Activated naive CD8-positive, alpha-beta T cell treated with anti-CD3 and anti-CD28 coated beads, Interleukin-2, amount 50 U/mL, for 16 hours (primary cell): ENCODE data around the gene TMEM167B.

ENCODE experiments used
- DNase-seq: peaks from one replicate; pipeline ENCODE4 v3.0.0-alpha.2; 2020; ENCODE audit warnings: low read depth, low spot score

The TMEM167B gene

DNA sequence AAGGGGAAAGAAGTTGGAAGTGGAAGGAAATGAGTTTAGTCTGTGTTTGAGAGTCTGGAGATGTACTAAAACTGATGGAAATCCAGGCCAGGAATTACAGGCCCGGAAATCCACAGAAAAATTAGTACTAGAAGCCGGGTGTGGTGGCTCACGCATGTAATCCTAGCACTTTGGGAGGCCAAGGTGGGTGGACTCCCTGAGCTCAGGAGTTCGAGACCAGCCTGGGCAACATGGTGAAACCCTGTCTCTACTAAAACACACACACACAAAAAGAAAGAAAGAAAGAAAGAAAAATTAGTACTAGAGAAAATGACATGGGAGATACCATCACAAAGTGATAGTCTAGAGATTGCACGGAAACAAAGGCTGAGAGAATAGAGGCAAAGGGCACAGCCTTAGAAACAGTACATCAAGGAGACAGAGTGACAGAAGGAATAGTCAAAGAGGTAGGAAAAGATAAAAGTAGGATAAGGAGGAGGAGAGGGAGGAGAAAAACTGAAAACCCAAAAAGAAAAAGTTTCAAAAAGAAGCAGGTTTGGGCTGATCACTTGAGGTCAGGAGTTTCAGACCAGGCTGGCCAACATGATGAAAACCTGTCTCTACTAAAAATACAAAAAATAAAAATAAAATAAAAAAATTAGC is 10.0 kb upstream of the TMEM167B start:
- no peak for DNase-seq

DNA sequence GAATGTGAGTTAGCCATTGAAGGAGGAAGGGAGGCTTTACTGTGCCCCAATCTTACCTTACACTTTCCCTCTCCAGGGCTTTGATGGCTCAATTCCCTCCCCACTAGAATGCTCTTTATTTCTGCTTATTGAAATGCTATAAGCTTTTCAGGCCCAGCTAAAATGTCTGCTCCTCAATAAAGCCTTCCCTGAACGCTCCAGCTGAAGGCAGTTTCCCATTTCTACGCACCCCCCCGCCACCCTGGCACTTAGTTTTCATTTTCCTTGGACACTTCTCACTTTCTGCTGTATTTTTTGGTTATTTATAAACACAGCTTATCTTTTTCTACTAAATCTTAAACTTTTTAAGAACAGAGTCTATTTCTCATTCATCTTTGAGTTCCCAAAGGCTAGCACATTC is 7.1 kb upstream of the TMEM167B start:
- no peak for DNase-seq

DNA sequence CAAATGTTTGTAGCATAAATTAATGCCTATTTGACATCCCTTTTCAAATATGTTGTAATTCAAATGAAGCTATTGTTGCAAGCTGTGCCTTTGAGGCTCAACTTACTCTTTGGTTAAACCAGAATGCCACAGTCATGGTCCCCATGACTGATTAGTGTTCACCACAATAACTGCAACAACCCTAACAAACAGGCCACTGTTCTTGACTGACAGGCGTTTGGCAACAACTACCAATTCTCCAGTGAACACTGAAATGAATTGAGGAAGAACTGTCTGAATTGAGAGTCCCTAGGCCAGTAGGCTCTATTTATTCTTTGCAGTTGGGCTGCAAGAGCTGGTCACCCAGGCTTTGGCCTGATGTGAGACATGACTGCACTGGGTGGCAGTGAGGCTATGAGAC is 6.6 kb upstream of the TMEM167B start:
- DNase-seq, result no peak

DNA sequence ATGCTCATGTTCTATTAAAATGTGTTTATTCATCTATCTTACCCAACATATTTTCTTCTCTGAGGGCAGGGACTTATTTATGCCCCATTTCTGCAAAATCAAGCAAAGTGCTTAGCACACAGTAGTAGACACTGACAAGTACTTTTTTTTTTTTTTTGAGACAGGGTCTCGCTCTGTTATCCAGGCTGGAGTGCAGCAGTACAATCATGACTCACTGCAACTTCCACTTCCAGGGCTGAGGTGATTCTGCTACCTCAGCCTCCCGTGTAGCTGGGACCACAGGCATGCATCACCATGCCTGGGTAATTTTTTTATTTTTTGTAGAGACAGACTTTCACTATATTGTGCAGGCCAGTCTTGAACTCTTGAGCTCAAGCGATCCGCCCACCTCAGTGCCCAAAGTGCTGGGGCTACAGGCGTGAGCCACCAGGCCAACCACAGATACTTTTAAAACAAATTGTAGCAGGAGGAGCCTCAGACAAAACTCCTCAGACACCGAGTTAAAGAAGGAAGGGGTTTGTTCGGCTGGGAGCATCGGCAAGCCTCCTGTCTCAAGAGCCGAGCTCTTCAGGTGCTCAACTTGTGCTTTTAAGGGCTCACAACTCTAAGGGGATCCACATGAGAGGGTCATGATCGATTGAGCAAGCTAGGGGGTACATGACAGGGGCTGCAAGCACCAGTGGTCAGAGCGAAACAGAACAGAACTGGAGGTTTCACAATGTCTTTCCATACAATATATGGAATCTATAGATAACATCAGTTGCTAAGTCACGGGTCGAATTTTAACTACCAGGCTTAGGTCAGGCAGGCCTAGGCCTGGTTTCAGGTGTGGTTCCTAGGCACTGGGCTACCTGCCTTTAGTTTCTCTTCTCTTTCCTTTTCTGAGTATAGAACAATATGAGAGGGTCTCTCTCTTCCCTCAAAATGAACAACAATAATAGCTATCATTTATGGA is 5.7 kb upstream of the TMEM167B start:
- no peak for DNase-seq

DNA sequence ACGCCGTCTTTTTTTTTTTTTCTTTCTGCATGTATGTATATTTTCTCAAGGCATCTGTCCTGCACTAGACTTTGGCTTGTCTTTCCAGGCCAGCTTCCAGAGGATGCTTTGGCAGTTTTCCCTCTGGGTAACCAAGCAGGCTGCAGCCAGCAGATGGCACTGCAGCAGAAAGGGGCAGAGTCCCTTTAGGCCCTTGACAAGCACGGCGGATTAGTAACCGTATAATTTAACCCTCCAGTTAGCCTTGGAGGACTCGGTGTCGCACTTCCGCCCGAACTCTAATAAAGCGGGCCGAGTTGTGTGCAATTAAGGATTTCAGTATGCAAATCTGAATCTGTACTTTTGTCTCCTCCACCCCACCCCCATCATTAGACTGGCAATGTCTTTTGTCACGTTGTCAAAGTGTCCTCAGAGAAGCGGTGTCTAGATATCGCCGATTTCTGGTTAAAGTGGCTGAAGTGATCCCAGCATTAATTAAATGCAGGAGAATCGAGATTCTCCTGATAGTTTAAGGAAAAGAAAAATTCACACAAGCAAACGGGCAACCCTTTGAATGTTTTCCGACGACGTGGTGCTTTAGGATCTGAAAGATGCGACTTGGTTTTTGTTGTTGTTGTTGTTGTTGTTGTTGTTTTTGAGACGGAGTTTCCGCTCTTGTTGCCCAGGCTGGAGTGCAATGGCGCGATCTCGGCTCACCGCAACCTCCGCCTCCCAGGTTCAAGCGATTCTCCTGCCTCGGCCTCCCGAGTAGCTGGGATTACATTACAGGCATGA is 1.1 kb upstream of the TMEM167B start:
- DNase-seq, result no peak

DNA sequence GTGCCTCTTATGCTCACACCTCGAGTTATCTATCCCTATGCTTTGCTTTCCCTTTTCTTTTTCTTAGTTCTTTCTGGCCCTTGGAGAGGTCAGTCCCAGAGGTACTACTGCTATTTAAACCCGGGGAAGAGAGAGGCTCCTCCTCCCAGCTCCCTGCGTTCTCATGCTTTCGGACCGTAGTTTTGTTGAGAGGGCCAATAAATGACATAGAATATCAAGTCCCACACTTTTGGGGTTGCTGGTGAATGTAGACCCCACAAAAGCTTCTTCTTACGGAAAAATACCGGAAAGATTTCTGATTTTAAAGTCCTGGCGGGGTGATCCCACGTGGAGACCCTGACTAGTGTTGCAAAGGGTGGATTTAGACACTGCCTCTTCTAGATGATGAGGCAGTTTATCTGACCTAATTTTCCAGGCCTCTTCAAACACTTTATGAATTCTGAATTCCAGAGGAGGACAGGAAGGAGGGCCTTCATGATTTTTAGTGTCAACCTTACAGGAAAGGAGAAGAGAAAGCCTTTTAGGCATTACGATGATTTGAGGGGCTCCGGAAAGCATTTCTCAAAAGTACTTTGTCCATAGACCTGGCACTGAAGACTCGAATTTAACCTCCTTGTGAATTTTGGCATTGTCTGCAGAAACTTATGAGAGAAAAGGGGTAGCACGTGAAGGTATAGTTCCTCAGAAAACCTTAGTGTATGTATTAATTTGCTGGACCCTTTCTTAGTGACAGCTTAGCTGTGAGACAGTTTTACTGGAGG is 694 bp downstream of the TMEM167B start:
- no peak for DNase-seq

DNA sequence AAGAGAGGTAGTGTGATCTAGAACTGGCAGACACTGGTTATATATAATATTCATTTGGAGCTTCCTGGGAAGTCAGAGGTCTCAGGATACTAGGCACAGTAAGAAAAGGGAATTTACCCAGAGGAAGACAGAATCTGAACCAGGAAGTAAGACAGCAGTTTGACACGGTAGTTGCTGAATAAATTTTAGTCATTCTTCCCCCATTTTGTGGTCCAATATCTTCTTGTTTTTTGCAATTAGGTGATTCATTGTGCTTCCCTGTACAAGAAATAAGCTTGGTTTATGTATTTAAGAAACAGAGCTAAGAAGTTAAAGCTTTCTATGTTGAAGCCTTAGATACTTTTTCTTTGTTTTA is 1.3 kb downstream of the TMEM167B start:
- no peak for DNase-seq

DNA sequence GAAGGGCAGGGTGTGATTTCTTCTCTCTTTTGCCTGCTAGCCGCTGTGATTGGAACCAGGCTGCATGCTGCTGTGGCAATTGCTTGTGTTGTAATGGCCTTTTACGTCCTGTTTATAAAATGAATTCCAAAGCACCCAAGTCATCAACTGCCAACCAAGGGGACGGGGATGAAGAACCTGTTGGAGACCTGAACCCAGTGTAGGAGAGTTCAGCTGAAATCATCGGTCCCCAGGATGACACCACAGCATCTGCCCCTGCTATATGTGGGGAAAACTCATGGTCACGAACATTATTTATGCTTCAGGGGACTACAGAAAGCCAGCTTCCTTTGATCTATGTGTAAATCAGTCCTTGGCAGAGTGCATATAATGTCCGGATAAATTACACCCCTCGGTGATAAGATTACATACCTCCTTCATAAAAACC is 3.8 kb downstream of the TMEM167B start:
- DNase-seq, result no peak

DNA sequence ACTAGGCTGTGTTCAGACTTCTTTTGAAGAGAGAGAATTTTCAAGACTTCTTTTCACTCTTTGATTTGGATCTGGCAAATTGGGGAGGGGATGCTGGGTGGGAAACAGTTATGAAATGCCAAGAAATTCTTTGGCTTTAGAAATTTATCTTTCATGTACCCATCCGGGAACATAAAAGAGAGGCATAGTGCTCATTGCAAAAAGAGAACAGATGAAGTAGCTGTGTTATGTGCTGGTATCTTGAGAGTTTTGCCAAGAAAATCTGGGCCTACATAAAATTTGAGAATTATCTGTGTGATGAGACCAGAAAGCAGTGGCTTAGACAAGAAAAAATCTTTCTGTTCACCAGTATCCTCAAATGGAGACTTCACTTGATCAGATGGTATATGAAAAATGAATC is 4.3 kb downstream of the TMEM167B start:
- no peak for DNase-seq

DNA sequence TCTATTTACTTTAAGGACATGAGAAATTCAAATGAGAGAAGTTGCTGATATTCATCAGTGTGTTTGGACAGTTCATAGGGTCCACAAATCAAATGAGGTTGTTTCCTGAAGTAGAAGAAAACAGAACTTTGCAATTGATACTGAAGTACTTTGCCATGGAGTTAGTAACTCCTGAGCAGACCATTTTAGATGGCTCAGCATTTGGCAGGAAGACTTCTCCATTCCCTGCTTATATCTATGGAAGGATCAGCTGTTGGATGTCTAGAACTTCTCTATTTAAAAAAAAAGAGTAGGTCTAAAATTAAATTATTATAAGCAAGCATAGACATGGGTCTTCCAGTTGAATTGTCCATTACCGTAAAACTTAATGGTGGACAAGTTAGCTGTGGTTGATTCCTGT is 5.1 kb downstream of the TMEM167B start:
- DNase-seq, result no peak

DNA sequence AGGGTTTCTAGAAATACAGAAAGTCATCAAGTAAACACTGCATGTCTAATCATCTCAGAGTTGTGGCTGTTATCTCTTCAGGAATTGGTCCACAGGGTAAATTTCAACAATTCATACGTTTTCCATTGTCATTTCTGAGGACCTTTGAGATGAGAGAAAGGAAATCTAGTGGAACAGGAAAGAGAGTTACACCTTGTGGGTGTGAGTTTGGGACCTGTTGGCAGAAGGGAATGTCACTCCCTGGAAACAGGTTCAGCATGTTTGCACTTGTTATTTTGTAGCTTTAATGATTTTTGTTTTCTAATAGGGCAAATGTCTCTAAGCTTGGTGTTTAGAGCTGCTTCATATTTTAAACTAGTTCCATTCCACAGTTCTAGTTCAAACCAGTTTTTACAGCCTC is 5.6 kb downstream of the TMEM167B start:
- DNase-seq, result no peak

DNA sequence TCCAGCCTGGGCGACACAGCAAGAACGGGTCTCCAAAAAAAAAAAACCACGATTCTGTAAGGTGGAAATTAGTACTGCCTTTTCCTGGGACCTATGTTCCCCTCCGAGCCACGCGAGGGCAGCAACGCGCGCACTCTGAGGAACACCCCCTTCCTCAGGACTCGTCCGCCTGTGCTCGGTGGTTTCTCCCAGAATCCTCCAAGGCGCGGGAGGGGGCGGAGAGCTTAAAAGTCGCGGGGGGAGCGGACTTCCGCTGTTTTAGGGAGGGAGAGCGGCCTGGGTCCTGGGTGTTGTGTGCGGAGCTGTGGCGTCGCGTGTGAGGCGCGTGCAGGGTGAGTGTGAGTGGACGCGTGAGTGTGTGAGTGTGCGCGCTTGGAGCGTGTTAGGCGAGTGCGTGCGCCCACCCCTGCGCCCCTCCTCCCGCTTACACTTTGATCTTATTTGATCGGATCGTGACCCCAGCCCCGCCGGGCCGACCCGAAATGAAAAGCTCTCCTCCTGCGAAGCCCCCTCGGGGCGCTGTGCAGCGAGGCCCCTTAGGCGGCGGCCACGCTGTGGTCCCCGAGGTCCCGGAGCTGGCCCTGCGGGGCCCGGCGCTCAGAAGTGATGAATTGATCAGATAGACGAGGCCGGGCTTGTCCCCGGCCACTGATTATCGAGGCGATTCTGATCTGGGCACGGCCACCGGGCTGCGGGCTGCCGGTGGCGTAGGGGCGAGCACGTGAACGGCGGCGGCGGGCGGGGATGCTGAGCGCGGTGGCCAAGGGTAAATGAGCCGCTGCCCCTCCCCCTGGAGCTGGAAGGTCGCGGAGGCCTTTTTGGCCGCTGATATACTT is 9.6 kb downstream of the TMEM167B start:
- peak; percentile 95 for DNase-seq

DNA sequence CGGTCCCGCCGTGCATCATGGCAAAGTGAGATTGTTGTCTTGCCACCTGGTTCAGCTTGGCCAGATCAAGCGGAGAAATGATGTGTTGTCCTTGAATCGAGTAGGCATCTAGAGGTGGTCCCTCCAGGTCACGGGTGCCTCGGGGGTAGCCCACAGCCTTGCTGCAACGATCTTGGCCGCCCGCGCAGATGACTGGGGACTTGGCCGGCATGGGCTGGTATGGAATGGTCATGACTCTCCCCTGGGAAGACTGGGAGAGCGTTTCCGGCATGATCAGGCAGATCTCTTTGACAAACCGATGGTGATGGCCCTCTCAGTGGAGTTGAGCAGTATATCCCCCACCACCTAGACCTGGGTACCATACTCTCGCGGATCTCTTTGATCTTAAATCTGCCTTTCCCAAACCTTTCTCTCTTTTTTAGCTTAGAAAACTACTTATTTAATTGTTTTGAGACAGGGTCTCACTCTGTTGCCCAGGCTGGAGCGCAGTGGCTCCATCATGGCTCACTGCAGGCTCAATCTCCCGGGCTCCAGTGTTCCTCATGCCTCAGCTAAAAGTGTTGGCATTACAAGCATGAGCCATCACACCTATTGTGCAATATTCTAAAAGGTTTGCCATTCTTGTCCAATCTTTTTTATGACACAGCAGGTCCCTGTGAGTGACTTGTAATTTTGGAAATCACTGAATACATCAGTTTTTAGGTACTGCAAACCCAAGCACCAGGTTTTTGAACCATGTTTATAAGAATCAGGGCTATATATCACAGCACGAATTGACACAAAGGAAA is 14.0 kb downstream of the TMEM167B start:
- DNase-seq, result no peak

DNA sequence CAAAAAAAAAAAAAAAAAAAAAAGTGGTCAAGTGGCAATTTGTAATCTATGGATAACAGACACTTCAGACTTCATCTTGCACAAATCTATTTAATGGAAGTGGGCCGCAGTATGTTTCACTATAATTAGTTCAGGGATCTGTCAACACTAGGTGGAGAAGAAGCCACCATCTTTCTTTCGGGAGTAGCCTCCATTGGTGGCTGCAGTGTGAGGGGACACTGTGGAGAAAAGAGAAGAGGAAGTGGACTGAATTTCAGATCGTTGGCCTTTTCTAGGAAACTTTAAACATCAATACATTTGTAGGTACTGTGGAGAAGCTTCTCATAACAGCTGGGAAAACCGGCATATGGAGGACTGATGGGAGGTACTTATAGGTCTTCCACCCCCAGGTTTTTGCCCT is 15.3 kb downstream of the TMEM167B start:
- DNase-seq, result no peak

DNA sequence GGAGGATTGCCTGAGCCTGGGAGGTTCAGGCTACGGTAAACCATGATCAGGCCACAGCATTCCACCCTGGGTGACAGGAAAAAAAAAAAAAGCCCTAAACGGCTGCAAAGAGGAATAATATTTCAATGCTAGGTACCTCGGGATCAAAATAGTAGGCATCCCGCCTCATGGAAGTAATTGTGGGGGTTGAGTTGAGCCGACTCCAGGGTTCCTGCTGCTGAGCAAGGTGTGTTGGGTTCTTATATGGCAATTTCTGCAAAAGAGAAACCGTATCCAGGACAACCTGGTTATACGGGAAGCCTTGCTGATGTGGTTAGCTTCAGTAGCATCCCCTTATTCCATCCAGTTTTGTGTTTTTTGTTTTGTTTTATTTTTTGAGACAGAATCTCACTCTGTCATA is 17.2 kb downstream of the TMEM167B start:
- DNase-seq, result no peak

DNA sequence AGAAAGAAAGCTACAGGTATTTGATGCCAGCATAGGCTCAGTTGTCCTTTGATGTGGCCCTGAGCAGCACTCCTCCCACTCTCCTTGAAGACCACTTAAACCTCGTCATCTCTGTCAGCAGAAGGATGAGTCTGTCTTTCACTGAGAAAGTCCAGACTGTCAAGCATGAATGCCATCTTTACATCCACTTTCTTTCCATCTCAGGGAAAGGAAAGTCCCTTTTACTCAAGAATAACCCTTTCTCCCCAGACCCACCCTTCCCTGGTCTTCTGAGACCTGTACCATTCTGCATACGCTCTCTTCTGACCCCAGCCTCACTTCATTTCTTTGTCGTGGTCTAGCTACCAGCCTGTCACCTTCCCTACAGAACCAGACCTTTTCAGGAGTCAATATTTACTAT is 19.3 kb downstream of the TMEM167B start:
- DNase-seq, result no peak

DNA sequence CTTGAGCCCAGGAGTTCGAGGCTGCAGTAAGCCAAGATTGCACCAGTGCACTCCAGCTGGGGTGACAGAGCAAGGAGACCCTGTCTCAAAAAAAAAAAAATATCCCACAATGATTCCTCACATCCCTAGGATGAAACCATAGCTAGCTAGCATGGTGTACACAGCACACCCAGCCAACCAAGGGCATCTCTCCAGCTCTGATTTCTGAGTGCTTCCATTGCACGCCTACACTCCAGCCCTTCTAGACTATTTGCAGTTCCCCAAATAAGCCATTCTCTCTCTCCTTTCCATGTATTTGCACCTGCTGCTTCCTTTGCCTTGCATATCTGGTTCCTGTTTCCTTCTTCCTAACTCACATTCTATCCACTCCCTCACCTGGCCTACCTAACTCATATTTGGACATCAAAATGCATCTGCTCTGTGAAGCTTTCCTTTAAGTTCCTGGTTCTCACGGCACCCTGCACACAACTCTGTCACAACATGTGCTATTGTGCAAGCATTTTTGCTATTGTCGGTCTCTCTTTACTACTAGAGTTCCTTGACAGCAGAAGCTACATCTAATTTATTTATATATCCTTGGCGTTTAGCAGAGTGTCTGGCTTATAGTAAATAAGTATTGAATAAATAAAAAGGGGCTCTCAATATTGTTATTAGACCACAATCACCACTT is 21.0 kb downstream of the TMEM167B start:
- no peak for DNase-seq

DNA sequence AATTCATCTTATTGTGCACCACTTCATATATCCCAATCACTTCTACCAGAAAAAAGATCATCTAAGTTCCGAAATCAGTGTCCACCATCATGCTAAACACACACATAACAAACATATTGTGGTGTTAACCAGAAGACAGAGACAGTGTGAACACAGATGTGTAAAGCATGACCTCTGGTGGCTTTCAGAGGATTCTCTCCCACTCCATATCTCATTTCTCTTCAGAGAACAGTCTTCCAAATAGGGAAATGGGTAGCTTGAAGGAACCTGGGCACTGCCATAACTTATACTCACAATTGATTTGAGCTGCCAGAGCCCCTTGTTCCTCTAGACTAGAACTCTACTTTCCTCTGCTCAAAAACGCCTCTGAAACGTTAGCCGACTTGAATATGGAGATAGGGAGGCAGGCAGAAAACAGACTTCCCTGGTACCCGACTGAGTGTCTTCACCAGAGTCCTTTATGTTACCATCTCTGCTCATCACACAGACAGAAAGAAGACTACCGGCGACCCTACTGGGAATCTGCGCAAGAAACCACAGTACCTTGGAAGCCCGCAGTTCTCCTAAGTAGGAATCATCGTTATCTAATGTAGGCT is 21.6 kb downstream of the TMEM167B start:
- DNase-seq, result no peak
